Measurements from ENCODE around the gene CAMTA1. TPM values are rescaled to one million over a fixed set of nuclear protein-coding genes. Genes with fewer than 3 reads are reported as not detected.

Gene CAMTA1
- polyA plus RNA-seq, 1 donor from 2014 or later, result 162 TPM

DNA sequence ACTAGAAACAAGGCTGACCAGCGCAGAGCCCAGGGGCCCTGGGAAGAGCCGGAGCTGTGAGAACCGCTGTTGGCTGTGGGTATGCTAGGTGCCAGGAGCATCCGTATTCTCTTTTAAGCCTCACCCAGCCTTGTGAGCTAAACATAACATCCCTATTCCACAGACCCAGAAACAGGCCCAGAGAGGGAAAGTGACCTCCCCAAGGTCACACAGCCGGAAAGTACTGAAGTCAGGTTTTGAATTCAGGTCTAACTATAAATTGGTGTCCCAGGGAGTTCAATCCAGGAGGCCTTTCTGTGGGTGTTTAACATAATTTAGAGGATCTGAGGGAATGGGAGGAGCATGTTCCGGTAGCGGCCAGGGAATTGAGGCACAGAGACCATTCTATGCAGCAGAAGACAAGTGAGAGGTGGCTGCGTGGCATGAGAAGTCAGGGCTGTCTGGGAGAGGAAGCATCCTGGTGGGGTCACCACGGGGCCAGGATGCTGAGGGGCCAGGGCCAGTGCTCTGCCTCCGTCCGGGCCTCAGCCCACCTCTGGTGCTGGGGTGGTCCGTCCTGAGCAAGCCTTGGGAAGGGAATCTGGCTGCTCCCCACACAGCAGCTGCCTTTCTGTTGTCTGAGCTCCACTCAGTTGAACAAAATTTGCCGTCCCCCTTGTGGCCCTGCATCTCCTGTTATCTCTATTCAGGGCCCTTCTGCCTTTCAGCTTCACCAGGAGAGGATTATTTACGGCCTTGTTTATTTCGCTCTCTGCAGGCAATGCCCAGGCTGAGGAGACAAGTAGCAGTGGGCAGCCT, 647.0 kb downstream of the CAMTA1 start:
- Histone ChIP-seq H3K4me2 (ENCODE audit: low read length) (no peak overlapping the region), H2AFZ (ENCODE audit: low read depth, low read length) (no peak overlapping the region), H3K27ac (ENCODE audit: low read length) (no peak overlapping the region), H4K20me1 (ENCODE audit: insufficient read depth) (no peaks in the 10 kb centered on the region), H3K36me3 (ENCODE audit: insufficient read depth, low read length) (no peaks in the 10 kb centered on the region), H3K79me2 (replicated peaks; ENCODE audit: insufficient read depth, low read length) (no peaks in the 10 kb centered on the region), H3K9ac (ENCODE audit: low read length) (no peak overlapping the region), H3K9me3 (ENCODE audit: low read length) (no peaks in the 10 kb centered on the region), H3K9me2 (ENCODE audit: insufficient read depth, low read length) (no peaks in the 10 kb centered on the region), H3F3A (ENCODE audit: insufficient read depth, low read length, poor library complexity, severe bottlenecking) (no peaks in the 10 kb centered on the region), H3K4me3 (ENCODE audit: low read length) (no peak overlapping the region), H3K27me3 (ENCODE audit: insufficient read depth, low read depth, low read length) (no peaks in the 10 kb centered on the region)
- TF ChIP-seq POLR2AphosphoS5 (IDR thresholded peaks at IDR 0.05) (no peak), EZH2 (IDR thresholded peaks at IDR 0.05; ENCODE audit: borderline replicate concordance, insufficient read depth, low read length, poor library complexity, severe bottlenecking) (no peak)
- TF ChIP-seq, protein P1, sequence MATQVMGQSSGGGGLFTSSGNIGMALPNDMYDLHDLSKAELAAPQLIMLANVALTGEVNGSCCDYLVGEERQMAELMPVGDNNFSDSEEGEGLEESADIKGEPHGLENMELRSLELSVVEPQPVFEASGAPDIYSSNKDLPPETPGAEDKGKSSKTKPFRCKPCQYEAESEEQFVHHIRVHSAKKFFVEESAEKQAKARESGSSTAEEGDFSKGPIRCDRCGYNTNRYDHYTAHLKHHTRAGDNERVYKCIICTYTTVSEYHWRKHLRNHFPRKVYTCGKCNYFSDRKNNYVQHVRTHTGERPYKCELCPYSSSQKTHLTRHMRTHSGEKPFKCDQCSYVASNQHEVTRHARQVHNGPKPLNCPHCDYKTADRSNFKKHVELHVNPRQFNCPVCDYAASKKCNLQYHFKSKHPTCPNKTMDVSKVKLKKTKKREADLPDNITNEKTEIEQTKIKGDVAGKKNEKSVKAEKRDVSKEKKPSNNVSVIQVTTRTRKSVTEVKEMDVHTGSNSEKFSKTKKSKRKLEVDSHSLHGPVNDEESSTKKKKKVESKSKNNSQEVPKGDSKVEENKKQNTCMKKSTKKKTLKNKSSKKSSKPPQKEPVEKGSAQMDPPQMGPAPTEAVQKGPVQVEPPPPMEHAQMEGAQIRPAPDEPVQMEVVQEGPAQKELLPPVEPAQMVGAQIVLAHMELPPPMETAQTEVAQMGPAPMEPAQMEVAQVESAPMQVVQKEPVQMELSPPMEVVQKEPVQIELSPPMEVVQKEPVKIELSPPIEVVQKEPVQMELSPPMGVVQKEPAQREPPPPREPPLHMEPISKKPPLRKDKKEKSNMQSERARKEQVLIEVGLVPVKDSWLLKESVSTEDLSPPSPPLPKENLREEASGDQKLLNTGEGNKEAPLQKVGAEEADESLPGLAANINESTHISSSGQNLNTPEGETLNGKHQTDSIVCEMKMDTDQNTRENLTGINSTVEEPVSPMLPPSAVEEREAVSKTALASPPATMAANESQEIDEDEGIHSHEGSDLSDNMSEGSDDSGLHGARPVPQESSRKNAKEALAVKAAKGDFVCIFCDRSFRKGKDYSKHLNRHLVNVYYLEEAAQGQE (IDR thresholded peaks at IDR 0.05; ENCODE audit: borderline replicate concordance), result no peak

DNA sequence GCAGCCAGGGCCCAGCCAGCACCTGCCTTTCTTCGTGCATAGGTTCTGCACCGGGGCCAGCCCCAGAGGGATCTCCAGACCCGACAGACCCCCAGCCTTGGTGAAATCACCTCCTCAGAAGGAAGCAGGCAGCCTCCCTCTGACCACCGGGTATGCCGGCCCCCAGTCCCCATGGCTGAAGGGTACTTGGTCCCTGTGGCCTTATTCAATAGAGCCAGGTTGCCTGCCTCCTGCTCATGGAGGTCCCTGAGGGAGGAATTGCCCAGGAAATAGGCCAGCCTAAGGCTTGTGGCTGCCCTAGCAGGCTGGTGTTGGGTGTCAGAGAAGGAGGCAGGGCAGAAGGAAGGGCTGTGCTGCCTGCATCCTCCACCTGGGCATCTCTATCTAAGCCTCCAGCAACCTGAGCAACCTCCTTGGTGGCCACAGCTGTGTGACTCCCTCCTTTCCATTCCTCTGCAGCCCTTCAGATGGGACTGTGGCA, 647.7 kb downstream of the CAMTA1 start:
- Histone ChIP-seq H3K9me3 (ENCODE audit: low read length) (no peaks in the 10 kb centered on the region), H3K27ac (ENCODE audit: low read length) (no peak overlapping the region), H3F3A (ENCODE audit: insufficient read depth, low read length, poor library complexity, severe bottlenecking) (no peaks in the 10 kb centered on the region), H3K9me2 (ENCODE audit: insufficient read depth, low read length) (no peaks in the 10 kb centered on the region), H4K20me1 (ENCODE audit: insufficient read depth) (no peaks in the 10 kb centered on the region), H3K4me3 (ENCODE audit: low read length) (no peak overlapping the region), H3K36me3 (ENCODE audit: insufficient read depth, low read length) (no peaks in the 10 kb centered on the region), H3K27me3 (ENCODE audit: insufficient read depth, low read depth, low read length) (no peaks in the 10 kb centered on the region), H3K9ac (ENCODE audit: low read length) (no peak overlapping the region), H2AFZ (ENCODE audit: low read depth, low read length) (no peak overlapping the region), H3K79me2 (replicated peaks; ENCODE audit: insufficient read depth, low read length) (no peaks in the 10 kb centered on the region), H3K4me2 (ENCODE audit: low read length) (no peak overlapping the region)
- TF ChIP-seq TAF1 (IDR thresholded peaks at IDR 0.05; ENCODE audit: low read depth) (no peak), MXI1 (conservative IDR thresholded peaks at IDR 0.05; ENCODE audit: poor library complexity, severe bottlenecking) (no peak), SMC3 (conservative IDR thresholded peaks at IDR 0.05; ENCODE audit: poor library complexity) (no peak), RAD21 (conservative IDR thresholded peaks at IDR 0.05) (no peak), POLR2AphosphoS5 (IDR thresholded peaks at IDR 0.05) (no peak), EZH2 (IDR thresholded peaks at IDR 0.05; ENCODE audit: borderline replicate concordance, insufficient read depth, low read length, poor library complexity, severe bottlenecking) (no peak), EP300 (conservative IDR thresholded peaks at IDR 0.05; ENCODE audit: poor library complexity, severe bottlenecking) (no peak)
- TF ChIP-seq, protein P2, sequence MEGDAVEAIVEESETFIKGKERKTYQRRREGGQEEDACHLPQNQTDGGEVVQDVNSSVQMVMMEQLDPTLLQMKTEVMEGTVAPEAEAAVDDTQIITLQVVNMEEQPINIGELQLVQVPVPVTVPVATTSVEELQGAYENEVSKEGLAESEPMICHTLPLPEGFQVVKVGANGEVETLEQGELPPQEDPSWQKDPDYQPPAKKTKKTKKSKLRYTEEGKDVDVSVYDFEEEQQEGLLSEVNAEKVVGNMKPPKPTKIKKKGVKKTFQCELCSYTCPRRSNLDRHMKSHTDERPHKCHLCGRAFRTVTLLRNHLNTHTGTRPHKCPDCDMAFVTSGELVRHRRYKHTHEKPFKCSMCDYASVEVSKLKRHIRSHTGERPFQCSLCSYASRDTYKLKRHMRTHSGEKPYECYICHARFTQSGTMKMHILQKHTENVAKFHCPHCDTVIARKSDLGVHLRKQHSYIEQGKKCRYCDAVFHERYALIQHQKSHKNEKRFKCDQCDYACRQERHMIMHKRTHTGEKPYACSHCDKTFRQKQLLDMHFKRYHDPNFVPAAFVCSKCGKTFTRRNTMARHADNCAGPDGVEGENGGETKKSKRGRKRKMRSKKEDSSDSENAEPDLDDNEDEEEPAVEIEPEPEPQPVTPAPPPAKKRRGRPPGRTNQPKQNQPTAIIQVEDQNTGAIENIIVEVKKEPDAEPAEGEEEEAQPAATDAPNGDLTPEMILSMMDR (IDR thresholded peaks at IDR 0.05; ENCODE audit: poor library complexity, severe bottlenecking), result no peak

Measured in neural cell (in vitro differentiated cells).